IPS-NIHi7 (cell line): ENCODE data around the gene TEX9.
A peak's percentile ranks its signal among the peaks of the same experiment; 100 is the strongest.
"Not testable (repeated sequence)": the region's sequence is repeated elsewhere in the genome, so short reads cannot be mapped to it uniquely, and the experiment has no call there.

ENCODE experiments used
- DNase-seq: peaks from one replicate; pipeline ENCODE4 v3.0.0; 2012; ENCODE audit warnings: mixed read lengths; ENCODE audit errors: extremely low spot score

The TEX9 gene

DNA sequence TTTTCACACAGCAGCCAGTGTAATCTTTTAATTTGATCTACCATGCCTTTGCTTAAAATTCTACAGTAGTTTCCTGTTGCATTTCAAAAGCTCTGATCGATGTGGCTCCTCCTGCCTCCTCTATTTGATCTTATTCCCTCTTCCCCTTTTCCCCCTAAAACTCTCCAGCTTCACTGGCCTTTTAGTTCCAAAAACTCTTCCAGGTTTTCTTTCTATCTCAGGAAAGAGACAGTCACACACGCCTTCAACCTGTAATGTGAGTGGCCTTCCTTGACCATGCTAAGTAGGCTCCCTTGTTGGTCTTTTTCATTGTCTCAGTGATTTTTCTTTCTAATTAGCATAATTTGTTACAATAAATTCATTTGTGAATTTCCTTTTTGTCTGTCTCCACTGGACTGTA lies 985 bp downstream of the TEX9 start:
- DNase-seq = peak; percentile 10

DNA sequence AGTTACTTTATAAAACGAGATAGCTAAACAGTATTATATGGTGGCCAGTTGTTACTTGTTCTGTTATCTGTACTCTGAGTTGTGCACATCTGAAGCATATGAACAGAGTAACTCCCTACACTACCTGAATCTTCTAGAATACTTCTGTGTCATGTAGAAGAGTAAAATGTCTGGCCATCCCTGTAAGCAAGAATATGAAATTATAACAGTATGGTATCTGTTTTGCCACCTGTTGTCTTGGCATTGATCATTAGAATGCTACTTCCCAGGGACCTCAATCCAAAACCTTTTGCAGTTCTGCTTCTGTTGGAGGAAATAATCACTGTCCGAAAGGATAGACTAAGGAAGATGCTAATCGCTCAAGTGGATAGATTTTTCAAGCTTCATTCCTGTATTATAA lies 1.9 kb downstream of the TEX9 start:
- DNase-seq = no peak

DNA sequence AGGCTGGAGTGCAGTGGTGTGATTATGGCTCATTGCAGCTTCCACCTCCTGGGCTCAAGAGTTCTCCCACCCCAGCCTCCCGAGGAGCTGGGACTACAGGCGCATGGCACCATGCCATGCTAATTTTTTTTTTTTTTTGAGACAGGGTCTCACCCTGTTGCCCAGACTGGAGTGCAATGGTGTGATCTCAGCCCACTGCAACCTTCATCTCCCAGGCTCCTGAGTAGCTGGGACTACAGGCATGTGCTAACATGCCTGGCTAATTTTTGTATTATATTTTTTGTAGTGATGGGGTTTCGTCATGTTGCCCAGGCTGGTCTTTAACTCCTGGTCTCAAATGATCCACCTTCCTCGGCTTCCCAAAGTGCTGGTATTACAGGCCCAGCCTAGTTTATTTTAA lies 4.0 kb downstream of the TEX9 start:
- DNase-seq = no peak

DNA sequence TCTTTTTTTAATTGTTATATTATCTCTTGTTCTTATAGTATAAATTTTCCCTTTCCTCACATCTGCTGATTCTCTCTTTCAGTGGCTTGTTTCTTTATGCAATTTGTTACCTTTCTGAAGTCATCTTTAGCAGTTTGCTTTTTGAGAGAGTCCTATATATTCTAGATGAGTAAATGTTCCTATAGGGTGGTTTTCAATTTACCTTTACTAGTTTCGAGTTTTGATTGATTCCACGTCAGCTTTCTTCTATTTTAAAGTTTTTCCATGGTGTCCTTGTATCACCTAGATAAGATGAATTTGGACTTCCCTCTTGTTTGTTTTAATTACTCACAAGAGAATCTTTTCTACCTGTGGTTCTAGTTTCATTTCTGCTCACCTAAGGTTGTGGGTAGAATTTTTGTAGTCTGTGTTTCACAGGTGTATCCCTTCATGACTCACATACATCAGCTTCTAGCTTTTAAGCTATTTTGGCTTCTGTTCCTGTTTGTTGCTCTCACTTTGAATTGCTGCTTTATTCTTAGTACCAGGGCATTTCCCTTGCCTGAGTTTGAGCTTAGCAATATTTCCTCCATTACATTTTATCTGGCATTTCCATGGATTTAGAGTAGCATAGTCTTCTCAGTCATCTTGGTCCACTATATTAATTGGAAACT lies 6.4 kb downstream of the TEX9 start:
- DNase-seq = no peak

DNA sequence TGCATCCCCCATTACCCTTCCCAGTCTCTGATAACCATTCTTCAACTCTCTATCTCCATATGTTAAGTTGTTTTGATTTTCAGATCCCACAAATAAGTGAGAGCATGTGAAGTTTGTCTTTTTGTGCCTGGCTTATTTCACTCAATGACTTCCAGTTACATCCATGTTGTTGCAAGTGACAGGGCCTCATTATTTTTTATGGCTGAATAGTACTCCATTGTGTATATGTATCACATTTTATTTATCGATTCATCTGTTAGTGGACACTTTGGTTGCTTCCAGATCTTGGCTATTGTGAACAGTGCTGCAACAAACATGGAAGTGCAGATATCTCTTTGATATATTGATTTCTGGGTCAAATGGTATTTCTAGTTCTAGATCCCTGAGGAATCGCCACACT lies 9.5 kb downstream of the TEX9 start:
- not testable (repeated sequence) for DNase-seq

DNA sequence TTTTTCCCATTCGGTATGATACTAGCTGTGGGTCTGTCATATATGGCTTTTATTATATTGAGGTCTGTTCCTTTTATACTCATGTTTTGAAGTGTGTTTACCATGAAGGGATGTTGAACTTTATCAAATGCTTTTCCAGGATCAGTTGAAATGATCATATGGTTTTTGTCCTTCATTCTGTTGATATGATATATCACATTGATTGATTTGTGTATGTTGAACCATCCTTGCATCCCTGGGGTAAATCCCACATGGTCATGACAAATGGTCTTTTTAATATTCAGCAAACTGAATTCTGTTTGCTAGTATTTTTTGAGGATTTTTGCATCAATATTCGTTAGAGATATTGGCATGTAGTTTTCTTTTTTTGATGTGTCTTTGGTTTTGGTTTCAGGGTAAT lies 12.6 kb downstream of the TEX9 start:
- DNase-seq = not testable (repeated sequence)

DNA sequence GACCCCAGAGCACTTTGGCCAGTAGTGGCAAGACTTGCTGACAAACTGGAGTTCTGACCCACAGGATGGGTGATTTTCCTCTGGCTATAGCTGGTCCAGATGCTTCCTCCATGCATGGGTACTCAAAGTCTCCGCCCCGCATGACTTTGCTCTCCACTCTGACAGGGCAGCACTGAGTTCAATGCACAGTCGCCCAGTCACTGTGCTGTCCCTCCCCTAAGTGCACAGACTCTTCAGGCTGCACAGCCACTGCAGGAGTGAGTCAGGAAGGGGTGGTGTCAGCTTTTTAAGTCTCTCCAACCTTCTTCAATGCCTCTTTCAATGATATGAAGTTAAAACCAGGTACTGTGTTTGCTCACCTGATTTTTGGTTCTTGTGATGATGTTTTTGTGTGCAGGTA lies 17.8 kb downstream of the TEX9 start:
- no peak for DNase-seq

DNA sequence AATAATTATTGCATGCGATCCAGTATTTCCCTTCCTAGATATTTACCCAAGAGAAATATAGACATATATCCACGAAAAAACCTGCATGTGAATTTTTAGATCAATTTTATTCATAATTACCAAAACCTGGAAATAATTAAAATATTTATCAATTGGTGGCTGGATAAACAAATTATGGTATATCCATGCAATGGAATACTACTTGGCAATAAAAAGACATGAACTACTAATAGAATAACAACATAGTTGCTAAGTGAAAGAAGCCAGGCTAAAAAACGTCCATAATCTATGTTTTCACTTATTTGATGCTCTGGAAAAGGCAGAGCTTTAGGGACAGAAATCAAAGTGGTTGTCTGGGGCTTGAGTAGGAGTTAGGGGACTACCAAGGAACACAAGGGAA lies 20.7 kb downstream of the TEX9 start:
- no peak for DNase-seq

DNA sequence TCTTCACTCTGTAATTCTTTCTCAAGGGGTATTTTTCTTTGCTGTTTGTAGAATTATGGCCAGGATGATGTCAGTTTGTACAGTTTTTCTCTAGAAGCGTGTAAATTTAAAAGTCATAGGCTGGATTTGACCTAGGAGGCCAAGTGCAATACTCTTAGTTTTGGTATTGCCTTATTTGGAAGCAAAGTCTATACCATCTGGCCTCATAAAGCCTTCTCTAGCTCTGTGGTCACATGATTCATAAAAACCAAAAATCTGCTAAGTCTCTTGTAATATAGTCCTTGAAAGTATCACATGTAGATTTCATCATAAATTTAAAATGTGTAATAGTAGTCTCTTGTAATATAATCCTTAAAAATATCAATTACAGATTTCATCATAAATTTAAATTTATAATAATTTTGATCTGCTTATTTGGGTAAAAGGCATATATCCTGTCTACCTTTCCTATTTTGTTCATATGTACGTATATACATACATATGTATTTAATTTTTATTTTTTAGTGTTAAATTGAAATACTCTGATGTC lies 25.6 kb downstream of the TEX9 start:
- no peak for DNase-seq

DNA sequence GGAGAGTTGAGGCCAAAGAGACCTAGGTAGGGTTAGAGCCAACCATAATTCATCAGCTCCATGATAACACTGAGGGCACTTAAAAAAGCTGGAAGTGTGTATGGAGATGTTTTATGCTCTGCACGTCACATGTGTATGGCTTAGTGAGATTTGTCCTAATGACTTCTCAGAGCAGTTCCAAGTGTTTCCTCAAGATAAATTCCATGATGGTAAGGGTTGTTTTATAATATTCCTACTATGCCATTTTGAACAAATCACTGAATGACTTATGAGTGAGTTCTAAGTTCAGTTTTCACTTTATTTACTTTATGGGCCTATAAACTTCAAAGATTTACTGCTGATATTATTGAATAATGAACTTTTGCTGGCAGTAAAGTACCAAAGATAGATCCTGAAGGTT lies 28.1 kb downstream of the TEX9 start:
- no peak for DNase-seq

DNA sequence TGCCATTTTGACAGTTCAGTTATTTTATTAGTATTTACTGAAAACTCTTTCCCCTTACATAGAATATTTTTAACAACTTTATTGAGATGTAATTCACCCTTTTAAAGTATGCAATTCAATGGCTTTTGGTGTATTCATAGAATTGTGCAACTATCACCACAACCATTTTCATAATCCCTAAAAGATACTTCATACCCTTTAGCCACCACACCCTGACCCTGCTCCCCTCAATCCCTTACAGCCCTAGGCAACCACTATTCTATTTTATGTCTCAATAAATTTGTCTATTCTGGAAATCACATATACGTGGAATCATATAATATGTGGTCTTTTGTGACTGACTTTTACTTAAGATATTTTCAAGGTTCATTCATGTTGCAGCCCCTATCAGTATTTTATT lies 29.7 kb downstream of the TEX9 start:
- no peak for DNase-seq

DNA sequence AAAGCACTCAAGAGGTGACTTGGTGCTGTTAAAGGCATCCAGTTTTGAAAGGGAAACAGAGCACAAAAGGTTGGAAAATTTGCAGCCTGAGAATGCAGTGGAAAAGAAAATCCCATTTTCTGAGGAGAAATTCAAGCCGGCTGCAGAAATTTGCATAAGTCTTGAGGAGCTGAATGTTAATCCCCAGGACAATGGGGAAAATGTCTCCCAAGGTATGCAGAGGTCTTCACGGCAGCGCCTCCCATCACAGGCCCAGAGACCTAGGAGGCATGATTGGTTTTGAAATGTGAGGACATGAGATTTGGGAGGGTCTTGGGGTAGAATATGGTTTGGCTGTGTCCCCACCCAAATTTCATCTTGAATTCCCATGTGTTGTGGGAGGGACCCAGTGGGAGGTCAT lies 32.1 kb downstream of the TEX9 start:
- not testable (repeated sequence) for DNase-seq

DNA sequence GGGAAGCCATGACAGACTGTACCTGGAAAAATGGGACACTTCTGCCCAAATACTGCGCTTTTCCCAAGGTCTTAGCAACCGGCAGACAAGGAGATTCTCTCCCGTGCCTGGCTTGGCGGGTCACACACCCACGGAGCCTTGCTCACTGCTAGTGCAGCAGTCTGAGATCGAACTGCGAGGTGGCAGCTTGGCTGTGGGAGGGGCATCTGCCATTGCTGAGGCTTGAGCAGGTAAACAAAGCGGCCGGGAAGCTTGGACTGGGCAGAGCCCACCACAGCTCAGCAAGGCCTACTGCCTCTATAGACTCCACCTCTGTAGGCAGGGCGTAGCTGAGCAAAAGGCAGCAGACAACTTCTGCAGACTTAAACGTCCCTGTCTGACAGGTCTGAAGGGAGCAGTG lies 34.0 kb downstream of the TEX9 start:
- DNase-seq = not testable (repeated sequence)

DNA sequence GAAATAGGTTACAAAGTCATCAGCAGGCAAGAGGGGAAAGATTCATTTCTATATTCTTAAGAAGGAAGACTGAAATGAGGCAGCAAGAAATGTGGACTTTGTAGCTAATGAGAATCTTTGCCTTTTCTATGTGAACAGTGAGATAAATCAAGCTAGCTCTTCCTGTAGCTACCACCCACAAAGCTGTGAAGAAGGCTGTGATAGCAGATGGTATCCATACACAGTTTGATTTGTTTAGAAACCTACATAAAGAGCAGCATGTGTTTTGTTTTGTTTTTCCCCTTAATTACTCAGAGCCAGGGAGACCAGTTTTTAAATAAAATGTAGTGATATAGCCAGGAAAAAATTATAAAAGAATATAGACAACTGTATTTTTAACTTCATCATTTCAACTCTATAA lies 45.5 kb downstream of the TEX9 start:
- no peak for DNase-seq

DNA sequence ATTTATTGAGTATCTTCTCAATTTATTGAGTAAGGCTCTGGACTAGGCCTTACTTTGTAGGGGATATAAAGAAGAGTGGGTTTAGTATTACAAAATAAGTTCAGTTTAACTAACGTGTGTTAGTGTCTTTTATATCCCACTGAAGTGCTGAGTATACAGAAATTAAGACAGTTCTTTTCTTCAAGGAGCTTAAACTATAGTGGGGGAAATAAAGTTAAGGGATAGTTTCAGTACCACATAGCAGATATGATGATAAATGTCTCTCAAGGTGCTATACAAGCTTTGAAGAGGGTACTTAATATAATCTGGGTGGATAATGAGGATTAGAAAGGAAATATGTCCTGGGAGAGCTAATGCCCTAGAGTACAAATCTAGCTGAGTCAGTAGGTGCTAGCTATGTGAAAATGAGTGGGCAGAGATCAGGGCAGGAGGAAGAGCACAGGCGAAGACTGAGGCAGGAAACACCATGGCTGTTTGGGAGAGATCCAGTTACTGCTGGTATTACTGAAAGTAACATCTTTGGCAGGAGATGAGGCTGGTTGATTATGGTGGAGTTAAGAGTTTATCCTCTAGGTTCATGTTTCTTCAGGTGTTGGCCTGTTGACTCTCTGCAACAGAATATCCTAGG lies 46.0 kb downstream of the TEX9 start:
- no peak for DNase-seq

DNA sequence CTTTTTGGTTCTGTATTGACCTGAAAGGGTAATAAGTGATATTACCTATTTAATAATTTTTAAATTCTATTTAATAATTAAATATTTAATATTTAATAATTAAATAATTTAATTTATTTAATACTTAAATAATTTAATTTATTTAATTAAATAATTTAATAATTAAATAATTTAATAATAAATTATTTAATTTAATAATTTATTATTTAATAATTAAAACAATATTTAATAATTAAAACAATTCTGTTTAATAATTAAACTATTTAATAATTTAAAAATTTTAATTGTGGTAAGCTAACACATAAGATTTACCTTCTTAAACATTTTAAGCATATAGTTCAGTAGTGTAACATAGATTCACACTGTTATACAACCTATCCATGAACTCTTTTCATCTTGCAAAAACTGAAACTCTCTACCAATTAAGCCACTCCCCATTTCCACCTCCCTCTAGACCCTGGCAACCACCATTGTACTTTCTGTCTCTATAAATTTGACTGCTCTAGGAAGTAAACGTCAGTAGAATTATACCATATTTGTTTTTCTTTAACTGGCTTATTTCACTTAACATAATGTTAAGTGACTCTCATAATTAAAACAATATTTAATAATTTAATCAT lies 48.0 kb downstream of the TEX9 start:
- DNase-seq = not testable (repeated sequence)

DNA sequence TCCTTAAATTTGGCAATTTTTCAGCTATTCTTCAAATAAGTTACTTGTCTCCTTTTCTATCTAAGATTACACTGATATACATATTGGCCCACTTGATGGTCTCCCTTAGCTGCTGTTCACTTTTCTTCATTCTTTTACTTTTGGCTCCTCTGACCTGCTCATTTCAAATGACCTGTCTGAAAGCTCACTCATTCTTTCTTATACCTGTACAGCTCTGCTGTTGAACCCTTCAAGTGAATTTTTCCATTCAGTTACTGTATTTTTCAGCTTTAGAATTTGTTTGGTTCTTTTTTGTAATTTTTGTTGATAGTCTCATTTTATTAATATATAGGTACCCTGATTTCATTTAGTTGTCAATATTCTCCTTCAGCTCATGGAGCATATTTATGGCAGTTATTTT lies 60.0 kb downstream of the TEX9 start:
- DNase-seq = no peak

DNA sequence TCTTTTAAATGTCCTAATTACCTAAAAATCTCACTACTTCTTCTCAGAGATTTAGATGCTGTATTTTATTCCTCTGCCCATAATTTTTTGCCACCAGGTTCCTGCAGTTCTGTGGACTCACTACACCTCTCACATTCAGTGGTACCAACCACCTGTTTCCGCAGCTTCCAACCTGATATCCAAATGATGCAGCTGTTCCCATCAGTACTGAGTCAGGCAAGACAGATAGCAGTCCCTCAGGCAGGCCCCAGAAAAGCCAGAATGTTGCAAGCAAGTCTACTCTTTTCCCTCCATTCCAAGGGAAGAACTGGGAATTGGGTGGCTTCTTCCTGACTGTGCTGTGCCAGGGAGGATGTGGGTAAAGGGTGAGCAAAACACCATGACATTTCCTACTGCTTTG lies 60.8 kb downstream of the TEX9 start:
- DNase-seq = no peak

DNA sequence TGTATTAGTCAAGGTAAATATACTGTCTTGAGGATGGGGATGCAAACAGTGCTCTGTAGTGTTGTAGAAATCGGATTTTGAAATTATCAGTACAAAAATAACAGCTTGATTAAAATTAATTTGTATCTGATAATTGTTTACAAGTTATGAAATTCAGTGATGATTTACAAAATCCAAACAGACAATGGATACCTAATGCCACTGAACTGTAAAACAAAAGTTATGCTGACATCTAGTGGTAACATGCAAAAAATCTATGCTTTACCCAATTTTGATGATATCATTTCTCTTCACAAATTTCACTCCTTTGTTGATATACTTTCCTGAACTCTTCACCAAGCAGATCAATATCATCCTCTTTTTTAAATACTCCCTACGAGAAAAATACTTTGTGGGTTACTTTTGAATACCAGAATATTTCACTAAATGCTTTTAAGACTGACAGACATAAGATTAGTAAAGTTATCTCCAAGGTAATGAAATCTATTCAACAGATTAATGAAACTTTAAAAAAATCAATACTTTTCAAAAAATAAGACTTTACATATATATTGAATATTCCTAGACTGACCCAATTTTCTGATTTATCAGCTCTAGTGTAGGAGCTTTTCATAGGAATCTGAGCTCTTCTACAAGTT lies 63.7 kb downstream of the TEX9 start:
- DNase-seq = peak; percentile 19

DNA sequence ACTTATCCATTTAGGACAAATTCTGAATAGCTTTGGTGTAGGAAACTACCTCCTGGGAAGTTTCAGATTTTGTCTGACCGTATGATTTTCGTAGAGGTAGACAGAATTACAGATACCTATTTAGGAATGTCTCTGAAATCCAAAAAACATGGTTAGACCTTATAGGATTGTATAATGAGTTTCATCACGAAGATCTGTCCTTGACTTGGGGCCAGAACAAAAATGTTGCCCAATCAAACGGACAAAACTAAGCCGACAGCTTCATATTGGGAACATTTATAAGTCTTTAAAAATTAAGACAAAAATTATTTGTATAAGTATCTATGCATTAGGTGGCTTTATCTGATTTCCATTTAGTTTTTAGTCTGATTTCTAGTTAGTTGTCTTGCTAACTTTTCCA lies 67.1 kb downstream of the TEX9 start:
- DNase-seq = no peak

DNA sequence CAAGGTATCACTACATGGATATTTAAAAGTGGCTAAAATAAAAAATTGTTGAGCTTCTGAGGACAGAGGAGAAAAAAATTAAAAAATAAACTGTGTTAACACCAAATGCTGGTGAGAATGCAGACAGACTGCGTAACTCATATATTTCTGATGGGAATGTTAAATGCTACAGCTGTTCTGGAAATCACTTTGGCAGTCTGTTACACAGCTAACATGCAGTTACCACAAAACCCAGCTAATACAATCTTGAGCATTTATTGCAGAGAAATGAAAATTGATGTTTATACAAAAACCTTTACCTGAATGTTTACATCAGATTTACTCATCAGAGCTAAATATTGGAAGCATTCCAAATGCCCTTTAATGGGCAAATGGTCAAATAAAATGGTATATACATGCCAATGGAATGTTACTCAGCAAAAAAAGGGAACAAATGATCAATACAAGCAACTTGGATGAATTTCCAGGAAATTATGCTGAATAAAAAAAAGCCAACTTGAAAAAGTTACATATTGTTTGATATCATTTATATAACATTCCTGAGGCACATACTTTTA lies 75.1 kb downstream of the TEX9 start:
- no peak for DNase-seq

DNA sequence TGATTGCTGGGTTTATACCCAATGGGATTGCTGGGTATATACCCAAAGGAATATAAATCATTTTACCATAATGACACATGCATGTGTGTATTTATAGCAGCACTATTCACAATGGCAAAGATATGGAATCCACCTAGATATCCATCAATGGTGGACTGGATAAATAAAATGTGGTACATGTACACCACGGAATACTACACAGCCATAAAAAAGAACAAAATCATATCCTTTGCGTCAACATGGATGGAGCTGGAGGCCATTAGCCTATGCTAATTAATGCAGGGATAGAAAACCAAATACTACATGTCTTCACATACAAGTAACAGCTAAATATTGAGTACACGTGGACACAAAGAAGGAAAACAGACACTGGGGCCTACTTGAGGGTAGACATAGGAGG lies 77.1 kb downstream of the TEX9 start:
- no peak for DNase-seq
